GOT3 (cell line): ENCODE measurements around the gene AKAP13.
A peak's percentile ranks its signal among the peaks of the same experiment; 100 is the strongest.

ENCODE experiments used
- DNase-seq: peaks from one replicate; lab custom pipeline; 2025; ENCODE audit warnings: mixed read lengths; lab: John Stamatoyannopoulos, UW

AKAP13 gene

DNA sequence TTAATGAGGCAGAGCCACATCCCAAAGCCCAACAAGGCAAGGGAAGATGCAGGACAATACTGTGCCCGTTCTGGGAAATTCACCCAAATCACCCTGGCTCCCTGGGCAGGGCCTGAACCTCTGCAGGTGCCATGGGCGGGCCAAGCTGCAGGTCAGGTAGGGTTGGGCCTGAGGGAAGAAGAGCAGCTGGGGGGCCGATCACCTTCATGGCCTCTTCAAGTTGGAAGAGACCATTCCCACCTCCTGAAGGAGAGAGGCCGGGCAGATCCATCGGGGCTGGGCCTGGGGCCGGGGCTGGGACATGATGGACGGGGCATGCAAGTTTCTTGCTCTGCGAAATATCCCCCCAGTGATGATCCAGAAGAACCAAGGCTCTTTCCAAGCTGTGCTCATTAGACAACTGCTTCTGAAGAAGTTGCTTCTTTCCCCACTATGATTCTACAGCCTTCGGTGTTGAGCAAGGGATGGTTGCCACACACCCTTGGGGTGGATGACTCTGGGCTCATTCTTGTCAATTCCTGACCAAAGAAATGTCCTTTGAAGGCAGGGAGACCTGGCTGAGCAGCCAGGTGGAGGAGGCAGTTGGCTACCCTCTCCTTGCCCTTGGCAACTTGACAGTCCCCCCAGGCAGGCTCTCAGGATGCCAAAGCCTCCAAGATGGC is 376.1 kb downstream of the AKAP13 start:
- no peak for DNase-seq

DNA sequence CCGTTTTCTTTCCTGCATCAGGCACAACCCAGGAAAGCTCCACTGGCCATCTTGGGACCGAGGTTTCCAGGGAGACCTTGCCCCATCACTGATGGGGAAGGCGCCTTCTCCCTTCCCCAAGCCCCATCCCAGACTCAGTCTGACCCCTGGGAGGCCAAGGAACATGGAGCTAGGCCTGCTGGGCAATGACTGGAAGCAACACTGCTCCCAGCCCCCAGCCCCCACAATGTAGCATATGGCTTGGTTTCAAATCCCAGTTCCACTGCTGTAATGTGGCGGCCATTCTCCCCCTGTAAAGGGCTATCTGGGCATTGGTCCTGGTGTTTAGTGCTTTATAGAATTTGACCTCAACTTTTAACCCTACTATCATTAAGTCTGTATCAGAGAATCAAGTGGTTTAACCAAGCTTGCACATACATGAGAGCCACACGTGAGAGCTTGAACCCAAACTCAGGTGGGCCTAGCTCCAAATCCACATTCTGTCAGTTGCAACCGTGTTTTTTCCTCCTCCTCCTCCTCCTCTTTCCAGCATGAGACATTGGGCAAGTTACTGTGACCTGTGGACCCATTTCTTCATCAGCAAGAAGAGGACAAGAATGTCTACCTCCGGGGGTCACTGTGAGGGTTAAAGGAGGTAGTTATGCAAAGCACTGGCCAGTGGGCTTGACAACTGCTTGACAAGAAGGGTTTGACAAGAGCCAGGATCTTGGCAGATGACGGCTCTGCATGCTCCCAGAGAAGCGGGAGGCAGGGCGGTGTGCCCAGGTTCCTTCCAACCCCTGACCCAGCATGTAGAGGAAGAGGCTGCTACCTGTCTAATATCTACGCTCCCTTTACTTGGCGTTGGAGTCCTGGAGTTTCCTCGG is 376.9 kb downstream of the AKAP13 start:
- DNase-seq, result no peak

DNA sequence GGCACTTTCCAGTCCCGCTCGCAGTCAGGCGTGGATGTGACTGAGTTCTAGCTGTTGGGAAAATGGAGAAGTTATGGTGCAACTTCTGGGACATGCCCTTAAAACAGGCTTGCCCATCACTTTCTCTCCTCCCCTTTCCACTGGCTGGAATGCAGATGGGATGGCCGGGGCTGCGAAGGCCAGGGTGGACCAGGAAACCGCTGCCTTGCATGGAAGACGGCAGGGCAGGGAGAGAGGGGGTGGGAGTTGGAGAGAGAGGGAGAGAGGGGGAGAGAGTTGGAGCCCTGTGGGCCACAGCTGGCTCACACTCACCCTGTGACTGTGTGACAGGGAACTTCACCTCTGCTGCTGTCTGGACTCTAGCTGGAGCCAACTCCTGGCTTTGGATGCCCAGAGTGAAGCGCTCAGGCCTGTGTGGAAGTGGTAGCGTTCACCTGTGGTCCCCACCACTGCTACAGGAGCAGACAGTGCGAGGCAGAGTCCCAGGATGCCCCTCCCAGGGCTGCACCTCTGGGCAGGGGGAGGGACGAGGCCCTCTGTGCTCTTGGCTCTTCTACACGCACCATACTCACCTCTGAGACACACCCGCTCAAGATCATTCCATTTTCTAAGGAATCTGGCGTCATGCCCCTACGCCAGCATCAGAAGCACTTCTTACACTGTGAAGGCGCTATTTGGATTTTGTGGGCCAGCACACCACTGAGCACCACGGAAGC is 377.7 kb downstream of the AKAP13 start:
- DNase-seq, result no peak

DNA sequence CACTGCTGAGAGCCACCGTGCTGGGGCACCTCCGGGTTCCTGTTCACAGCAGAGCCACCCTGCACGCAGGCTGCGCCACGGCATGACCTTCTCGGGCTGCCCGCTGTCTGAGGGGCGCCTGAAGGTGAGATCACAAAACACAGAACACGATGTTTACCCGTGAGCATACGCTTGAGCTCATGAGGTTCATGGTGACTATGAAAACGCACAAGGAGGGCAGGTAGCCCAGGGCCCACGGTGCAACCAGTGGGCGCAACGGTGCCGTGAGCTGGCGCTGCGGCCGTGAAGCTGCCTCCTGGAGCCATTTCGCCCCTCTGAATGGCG is 378.2 kb downstream of the AKAP13 start:
- no peak for DNase-seq

DNA sequence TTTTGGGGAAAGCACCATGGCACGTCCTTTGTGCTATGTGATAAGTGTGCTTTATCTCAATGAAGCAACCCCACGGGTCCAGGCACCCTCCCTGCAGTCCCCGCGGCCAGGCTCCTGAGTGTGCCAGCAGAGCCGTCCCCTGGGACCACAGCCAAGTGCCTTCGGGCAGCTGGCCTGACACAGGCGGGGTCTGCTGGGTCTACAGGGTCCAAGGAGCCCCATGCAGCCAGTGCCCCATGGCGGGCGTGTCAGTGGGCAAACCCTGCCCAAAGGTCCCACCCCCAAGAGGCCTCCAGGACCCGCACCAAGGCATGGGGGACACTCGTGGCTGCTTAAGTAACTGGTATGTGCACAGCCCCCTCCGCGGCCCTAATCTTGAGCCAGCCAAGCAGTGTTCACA is 379.0 kb downstream of the AKAP13 start:
- DNase-seq, result no peak

DNA sequence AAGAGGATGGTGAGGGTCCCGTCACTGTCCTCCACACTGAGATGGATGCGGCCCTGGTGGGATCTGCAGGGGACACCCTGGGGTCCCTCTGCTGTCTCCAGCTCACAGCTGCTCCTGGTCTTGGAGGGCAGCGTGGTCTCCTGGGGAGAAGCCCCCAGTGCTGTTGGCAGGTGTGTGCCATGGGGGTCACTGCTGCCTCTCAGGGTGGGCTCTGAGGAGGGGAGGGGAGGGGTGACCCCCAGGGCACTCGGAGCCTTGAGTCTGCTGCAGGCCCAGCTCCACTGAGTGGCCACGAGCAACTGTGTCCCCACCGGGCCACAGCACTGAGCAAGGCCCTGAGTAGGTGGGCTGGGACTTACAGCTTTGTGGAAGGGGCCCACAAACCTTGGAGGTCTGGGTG is 379.6 kb downstream of the AKAP13 start:
- peak; percentile 99 for DNase-seq

DNA sequence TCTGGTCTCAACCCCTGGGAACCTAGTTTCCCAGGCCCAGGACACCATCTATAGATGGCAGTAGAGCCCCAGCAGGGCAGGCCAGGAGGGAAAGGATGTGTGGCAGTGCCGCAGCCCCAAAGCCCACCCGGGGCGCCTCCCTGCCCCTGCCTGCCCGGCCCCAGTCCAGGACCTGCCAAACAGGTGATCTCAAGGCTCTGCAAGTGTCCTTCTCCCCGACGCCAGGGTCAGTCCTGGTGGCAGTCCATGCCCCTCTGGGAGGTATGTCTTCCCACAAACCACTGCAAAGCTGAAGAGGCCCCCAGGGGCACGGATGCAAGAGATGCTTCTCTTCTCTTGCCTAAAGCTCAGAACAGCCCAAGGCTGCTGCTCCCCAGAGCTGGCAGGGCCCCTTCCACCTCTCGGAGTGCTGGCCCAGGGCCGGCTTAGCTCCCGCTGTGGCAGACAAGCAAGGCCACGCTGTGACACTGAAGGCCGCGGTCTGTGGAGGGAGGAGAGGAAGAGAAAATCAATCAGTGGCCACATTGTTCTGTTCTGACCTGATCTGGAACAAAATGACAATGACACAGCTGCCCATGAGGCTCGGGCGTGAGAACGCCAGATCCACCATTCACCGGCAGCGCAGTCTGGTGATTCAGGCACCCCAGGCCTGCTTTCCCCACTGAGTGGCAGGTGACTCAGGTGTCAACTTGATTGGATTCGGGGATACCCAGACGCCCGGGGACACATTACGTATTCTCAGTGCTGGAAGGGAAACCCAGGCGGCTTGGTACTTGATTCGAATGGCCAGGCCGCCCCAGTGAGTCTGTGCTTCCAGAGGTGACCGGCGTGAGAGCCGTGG is 380.3 kb downstream of the AKAP13 start:
- no peak for DNase-seq

DNA sequence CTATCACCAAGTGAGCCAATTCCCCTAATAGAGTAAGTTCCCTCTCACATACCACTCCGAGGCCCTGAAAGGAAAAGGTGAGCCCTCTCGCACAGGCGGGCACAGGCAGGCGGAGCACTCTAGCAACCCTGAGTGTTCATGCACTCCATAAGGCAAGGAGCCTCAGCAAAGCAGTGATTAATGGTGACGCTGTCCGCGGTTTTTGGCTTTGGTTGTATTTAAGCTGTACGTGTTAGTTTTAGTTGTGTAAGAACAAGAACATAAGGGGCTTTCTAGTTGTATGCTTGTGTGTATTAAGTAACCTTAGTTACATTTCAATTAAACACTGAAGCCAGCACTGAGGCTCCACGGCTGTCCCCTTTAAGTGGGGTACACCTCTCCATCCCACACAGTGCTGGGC is 381.2 kb downstream of the AKAP13 start:
- DNase-seq, result no peak

DNA sequence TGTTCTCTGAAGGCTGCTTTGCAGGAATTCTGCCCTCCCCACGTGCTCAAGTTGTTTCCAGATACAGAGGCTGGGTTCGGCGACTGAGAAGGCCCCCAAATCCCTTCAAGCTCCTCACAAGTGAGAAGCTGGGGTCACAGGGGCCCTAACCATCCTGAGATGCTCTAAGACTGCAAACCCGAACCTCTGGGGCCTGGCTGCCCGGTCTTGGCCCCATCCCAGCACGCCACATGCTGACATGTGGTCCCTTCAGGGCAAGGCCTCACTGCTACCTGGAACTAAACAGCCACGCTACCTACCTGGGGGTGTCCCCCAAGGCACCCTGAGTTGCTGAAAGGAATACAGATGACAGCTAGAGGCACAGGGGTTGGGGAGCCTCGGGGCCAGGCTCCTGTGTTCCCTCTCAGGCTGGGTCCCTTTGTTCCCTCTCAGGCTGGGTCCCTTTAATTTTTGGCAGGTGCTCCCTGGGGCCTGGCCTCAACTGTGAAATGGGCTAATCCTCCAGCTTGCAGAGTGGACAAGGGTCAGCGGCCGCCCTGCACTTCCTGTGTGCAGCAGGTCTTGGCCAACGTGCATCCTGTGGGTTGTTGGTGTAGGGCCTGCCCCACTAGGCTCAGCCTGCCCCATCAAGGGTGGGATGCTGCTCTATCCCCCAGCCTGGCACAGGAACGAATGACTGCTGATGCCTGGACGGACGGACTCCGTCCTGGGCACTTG is 381.8 kb downstream of the AKAP13 start:
- DNase-seq, result no peak

DNA sequence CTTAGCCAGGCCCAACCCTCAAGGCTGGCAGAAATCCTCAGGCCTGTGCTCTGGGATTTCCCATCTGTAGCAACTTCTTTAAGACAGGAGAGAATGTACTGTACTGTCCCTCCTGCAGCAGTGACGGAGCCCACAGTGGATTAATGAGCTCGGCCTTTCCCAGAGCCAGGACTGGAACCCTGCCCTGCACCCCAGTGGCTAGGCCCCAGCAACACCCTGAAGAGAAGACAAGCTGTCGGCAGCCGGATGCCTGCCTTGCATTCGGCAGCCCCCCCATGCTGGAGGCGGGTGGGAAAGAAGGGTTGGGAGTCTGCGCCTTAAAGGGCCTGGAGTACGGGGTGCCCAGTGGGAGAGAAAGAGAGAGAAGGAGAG is 382.3 kb downstream of the AKAP13 start:
- DNase-seq, result no peak

DNA sequence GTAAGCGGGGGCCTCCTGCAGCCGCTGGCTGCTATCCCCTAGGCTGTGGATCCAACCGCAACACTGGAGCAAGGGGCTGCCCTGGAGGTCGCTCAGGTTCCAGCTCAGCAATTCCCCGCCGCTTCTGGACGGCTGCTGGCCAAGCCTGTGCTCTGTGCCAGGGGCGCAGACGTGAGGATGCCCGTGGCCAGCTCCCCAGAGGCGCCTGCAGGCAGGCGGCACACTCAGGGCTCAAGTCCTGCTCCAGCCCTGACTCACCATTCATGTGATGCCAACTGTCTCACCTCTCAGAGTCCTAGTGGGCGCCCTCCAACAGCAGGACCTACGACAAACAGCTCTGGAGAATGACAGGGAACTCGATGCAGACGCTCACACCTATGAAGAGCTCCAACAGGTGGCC is 382.8 kb downstream of the AKAP13 start:
- no peak for DNase-seq

DNA sequence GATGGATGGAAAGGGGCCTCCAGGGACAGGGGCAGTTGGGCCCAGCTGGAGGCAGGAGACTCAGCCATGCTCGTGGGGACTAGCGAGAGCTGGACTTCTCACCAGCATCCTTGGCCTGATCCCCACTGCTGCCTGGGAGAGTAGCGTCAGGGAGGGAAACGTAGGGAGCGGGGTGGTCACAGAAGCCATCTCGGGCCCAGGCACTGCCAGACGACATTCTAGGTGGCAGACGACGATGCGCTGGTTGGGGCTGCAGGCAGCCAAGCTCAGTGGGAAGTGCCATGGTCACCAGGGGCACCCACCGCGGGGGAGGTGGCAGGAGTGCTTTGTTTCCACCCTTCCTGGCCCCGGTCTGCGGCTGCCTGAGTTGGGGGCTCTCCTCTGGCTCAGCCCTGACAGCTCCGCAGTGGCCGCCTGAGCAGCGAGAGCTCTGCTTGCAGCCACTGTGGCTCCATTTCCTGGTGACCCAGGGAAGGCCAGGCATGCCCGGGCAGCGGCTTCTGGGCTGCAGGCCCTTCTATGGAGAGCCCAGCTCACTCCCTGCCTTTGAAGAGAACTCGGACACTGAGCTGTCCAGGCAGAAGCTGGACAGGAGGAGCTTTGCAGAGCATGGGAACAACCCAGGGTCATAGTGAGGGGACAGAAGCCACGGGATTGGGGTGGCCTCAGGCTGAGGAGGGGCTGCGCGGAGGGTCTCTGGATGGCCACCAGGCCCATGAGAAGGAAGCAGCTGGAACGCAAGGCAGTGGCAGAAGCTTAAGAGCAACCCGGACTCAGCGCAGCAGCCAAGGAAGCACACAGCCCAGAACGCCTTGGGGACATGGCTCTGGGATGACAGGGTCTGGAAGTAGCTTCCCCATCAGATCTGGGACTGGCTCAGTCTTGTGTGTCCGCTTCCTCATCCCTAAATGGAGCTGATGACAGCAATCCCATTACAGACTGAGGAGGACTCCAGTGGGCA is 383.6 kb downstream of the AKAP13 start:
- DNase-seq, result no peak

DNA sequence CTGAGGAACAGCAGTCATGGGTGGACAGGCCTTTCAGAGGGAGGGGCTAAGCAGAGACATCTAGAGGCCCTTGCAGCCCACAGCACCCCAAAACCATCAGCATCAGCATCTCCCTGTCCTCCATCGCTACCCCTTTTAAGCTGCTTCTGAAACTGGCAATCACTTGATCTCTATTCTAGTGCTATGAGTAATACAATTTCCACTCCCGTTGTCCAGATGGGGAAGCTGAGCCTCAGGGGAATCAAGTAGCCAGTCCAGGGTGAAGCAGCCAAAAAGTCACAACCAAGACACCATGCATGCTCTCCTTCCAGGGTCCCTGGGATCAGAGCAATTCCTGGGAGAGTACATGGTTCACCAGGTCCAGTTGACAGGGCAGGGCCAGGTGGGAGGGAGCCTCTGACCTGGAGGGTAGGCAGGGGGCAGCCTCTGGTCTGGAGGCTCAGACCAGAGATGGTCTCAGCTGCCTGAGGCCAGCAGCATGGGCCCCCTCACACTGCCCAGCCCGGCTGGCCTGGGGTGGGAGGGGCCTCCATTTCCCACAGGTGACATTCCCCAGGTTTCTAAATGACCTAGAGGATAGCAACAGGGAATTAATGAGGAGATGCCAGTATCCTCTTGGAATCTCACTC is 384.4 kb downstream of the AKAP13 start:
- DNase-seq, result no peak

DNA sequence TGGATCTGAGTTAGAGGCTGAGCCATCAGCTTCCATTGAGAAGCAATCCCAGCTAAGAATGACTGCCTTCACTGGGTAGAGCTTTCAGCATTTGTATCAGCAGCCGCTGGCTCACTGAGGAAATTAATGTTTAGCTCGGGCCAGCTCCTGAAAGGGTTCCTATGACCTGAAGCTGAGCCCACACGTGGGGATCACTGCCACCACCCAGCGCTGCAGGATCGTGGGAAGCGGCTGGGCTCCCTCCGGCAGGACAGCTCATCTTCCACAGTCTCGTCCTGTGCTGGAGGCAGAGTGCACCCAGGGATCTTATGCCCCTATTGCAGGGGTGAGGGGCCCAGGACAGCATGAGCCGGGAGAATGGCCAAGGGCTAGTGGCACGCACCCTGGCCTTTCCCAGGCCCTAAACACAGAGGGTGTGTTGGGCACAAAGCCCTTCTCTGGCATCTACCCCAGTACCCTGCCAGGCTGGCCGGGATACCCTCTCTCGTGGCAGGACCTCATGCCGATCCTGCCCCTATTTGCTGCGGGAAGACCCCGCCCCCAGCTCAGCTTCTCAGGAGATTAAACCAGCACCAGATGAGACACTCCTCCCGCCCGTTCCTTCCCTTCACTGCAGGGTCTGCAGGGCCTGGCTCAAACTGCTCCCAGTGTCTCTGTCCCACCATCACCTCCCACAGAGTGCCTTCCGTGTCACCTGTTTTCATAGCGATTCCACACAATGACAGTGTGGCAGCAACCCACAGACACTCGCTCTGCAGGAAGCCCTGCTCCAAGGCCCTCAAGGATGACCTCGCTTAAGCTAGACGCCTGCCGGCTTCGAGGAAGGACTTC is 385.8 kb downstream of the AKAP13 start:
- no peak for DNase-seq

DNA sequence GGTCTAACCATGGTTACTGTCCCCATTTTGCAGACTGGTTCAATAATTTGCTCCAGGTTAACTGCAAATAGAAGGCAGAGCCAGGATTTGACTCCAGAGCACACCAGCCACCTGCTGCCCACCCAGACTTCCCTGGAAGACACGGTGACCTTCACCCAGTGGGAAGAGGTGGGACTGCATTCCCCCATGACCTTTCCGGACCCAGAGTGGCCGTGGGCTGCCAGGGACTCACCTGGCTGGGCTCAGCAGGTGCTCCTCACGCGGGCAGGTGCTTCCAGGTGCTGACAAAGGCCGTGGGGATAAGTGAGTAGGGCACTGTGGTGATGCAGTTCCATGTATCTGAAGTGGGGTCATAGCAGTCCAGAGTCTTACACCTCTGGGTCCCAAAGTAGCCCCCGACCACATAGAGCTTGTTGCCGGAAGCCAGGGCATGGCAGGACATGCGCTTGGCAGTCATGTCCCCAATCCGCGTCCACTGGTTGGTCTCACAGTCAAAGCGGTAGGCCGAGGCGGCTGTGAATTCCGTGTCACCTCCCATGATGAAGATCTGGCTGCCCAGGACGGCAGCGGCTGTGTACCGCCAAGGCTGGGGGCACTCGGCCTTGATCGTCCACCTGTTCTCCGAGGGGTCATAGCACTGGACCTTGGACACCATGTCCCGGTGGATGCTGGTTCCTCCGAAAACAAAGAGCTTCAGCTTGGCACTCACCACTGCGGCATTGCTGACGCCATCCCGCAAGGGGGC is 387.6 kb downstream of the AKAP13 start:
- no peak for DNase-seq

DNA sequence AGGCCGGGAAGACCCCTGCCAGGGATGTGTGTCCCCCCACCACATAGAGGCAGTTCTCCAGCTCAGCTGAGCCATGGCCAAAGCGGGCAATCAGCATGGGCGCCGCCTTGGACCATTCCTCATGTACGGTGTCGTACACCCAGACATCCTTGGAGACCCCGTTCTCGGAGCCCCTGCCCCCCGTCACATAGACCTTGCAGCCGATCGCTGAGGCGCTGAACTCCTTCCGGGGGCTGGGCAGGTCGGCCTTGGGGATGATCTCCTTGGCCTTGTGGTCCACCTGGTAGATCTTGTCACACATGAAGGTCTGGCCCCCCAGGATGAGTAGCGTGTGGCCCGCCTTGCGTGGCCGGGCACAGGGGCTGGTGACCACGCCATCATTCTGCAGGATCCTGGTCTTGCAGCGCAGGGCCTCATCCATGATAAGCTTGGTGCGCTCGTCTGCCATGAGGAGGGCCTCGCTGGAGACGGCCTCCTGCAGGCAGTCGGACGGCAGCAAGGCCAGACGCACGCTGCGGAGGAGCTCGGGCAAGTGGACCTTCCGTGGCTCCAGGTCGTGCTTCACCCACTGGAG is 388.3 kb downstream of the AKAP13 start:
- DNase-seq, result no peak

DNA sequence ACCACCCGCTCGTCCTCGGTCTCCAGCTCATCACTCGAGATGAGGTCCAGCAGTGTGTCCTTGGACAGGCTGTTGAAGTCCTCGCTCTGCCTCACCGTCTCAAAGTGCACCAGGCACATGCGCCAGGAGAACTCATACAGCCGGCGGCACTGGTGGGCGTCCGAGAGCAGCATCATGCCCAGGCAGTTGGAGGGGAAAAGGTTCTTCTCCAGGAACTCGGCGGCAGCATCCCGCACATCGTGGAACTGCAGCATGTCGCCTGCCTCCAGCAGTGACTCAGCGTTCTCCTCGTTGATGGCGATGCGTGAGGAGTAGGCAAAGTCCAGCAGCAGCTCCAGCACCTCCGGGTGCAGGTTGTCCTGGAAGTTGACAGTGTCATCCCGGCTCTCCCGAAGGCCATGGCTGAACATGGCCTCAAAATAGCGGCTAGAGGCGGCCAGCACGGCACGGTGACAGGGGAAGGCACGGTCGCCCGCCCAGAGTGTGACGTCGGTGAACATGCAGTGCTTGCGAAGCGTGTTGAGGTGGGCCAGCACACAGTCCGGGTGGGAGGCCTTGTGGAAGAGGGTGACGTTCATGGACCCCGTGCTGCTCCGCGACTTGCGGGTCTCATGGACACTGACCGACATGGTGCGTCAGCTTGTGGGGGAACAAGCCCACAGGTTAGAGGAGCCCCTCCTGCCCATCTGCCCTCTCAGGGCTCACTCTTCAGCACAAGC is 388.9 kb downstream of the AKAP13 start:
- DNase-seq, result no peak
